ENCODE results near the gene KRT74. TPM values are rescaled to one million over a fixed set of nuclear protein-coding genes. Genes with fewer than 3 reads are reported as not detected.

Gene KRT74
- polyA plus RNA-seq, 3 donors = not detected

GRCh38 chr12:52523824-52524223 is 49.8 kb downstream of the KRT74 start:
- no peak for DNase-seq (ENCODE audit: low read depth in 3 of 3, low spot score in 2 of 3)

DNA sequence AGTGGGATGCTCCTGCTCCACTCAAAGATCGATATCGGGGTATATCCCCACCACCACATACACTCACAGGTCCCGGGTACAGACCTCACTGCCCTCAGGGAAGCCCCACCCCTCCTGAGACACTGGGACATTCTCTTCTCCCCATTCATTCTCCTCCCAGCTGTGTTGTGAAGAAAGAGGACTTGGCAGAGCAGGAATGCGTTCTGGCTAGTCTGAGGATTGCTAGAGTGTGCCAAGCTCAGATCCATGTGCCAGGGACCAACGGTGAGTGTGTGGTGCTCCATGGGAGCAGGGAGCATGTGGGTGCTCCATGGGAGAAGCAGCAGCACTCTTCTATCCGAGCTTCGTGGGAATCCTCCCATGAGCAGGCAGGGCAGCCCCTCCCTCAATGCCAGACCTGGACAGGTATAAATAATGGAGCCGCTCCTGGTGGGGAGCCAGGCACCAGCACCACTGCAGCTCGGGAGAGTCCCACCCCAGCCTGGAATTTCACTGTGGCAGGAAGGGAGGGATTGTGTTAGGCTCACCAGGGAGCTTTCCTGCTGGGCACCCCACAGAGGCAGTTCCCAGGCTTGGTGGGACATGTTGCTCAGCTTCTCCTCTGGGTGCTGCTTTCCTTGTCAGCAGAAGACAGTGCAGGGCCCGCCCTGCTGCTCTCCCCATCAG is 51.2 kb downstream of the KRT74 start:
- DNase-seq (ENCODE audit: low read depth in 3 of 3, low spot score in 2 of 3) = no peak

DNA sequence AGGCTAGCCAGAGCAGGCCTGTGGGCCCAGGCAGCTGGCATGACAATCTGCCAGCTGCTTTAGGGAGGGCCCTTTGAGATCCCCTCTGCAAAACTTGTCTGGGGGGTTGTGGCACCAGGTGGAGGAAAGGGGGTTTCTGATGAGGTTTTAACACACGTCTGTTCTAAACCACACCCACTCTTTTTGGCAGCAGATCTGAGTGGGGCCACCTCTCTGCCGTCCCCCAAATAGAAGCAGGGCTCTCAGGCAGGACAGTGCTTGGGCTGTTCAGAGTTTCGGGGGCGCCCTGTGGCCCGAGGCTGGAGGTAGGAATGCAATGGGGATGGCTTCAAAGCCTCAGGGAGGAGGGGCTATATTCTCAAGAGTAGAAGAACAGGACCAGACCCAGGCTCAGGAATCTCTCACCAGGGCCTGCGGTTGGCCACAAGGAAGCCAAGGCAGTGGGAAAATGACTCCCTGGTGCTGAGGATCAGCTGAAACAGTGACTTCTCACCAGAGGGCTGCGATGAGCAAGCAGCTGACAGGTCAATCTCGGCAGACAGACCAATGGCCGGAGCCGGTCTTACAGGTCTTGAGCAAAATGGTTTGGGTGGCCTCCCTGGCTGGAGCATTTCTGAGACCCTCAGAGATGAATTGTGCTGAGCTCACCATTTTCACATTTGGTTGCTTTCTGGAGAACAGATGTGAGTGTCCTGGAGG is 51.9 kb downstream of the KRT74 start:
- no peak for DNase-seq (ENCODE audit: low read depth in 3 of 3, low spot score in 2 of 3)

GRCh38 chr12:52521175-52521567 is 52.5 kb downstream of the KRT74 start:
- DNase-seq (ENCODE audit: low read depth in 3 of 3, low spot score in 2 of 3) = no peak

- DNase-seq (ENCODE audit: low read depth in 3 of 3, low spot score in 2 of 3) = no peak
Observed at GRCh38 chr12:52519826-52520662, 53.6 kb downstream of the KRT74 start, which contains the start of gene KRT5. TSS of gene KRT5 (minus strand) at chr12:52520394. CDS start at chr12:52520296, 98 bp downstream.

- DNase-seq (ENCODE audit: low read depth in 3 of 3, low spot score in 2 of 3) = no peak
Observed at GRCh38 chr12:52519387-52519703, 54.3 kb downstream of the KRT74 start.

GRCh38 chr12:52518574-52519386 is 54.9 kb downstream of the KRT74 start:
- no peak for DNase-seq (ENCODE audit: low read depth in 3 of 3, low spot score in 2 of 3)

DNA sequence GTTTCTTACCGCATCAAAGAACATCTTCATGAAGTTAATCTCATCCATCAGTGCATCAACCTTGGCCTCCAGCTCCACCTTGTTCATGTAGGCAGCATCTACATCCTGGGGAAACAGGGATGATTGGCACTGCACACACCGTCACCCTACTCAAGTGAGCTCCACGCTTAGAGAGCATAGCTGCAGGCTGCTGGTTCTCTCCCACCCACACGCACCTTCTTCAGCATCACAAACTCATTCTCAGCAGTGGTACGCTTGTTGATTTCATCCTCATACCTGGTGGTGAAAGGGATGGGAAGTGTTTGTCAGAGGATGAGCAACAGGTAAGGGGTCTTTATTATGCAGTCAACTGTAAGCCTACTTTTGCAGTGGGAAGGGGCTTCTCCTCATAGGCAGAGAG is 55.8 kb downstream of the KRT74 start:
- DNase-seq (ENCODE audit: low read depth in 3 of 3, low spot score in 2 of 3) = no peak

DNA sequence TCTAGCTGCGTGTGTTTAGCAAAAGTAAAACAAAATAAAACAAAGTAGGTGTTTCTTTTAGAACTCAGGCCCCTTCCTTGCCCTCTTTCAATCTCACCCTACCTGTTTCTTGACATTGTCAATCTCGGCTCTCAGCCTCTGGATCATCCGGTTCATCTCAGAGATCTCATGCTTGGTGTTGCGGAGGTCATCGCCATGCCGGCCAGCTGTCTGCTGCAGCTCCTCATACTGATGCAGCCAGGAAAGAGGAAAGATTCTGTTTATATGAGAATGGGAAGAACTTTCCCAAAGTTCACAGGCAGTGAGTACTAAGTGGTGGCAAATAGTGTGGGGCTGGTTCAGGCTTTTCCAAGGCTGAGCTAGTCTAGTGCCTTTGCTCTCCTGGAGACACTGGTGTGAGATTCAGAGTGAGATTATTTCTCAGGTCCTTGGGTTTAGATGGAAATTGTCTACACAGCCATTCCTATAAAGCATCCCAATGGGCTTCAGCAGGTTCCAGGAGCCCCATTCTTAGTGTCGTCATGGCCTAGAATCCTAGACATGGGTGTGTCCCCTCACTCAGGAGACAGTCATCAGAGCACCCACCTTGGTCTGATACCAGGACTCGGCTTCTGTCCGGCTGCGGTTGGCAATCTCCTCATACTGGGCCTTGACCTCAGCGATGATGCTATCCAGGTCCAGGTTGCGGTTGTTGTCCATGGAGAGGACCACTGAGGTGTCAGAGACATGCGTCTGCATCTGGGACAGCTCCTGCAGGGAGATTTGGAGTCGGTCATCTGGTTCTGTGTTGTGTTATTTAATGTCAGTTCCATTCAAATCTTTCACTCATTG is 56.4 kb downstream of the KRT74 start:
- no peak for DNase-seq (ENCODE audit: low read depth in 3 of 3, low spot score in 2 of 3)

DNA sequence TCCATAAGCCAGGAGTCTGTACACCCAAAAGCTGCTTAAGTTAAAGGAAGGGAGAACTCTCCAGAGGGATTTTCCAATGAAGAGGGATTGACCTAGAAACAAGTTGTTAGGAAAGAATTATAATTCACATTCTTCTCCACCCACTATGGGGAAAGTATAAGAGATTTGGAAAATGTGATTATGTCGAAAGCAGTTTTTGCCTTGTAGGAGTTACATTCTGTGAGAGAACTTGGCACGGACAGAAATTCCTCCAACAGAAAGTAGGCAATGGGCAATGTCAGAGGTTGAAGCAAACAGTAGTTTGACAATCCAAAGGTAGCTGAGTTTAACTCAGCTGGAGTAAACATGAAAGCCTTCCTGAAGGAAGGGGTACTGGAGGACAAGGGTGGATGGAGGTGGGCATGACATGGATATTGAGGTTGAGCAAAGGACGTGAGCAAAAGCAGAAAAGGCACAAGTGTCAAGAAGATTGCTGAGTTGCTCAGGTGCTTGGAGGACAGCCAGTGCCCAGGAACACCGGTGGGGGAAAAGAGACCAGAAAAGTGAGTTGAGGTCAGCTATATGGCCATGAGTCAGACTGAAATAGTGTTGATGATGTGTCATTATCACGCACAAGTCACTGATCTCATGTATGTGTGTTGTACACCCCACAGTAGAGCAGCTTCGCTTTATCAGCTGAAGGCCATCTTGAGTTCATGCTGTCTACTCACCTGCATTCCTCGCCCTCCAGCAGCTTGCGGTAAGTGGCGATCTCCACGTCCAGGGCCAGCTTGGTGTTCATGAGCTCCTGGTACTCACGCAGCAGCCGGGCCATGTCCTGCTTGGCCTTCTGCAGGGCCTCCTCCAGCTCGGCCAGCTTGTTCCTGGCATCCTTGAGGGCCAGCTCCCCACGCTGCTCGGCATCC is 57.5 kb downstream of the KRT74 start:
- DNase-seq (ENCODE audit: low read depth in 3 of 3, low spot score in 2 of 3) = no peak

Other genes starting within 250 kb of the KRT74 start
- gene KRT85, start 206.4 kb downstream of the KRT74 start, polyA plus RNA-seq (ENCODE audit: insufficient read length in 3 of 3) = not detected
- not detected for gene KRT84, start 188.2 kb downstream of the KRT74 start, polyA plus RNA-seq (ENCODE audit: insufficient read length in 3 of 3)
- gene KRT82, start 167.5 kb downstream of the KRT74 start, polyA plus RNA-seq (ENCODE audit: insufficient read length in 3 of 3) = not detected
- not detected for gene KRT75, start 139.5 kb downstream of the KRT74 start, polyA plus RNA-seq (ENCODE audit: insufficient read length in 3 of 3)
- not detected for gene KRT6B, start 121.7 kb downstream of the KRT74 start, polyA plus RNA-seq (ENCODE audit: insufficient read length in 3 of 3)
- not detected for gene KRT6C, start 100.0 kb downstream of the KRT74 start, polyA plus RNA-seq (ENCODE audit: insufficient read length in 3 of 3)
- not detected for gene KRT6A, start 80.6 kb downstream of the KRT74 start, polyA plus RNA-seq (ENCODE audit: insufficient read length in 3 of 3)
- gene KRT5, start 53.4 kb downstream of the KRT74 start, polyA plus RNA-seq (ENCODE audit: insufficient read length in 3 of 3) = under 1 TPM in 1 of 3 donors, not detected in 2; 0.40 TPM
- gene KRT71, start 20.7 kb downstream of the KRT74 start, polyA plus RNA-seq (ENCODE audit: insufficient read length in 3 of 3) = not detected
- not detected for gene KRT72, start 27.6 kb upstream of the KRT74 start, polyA plus RNA-seq (ENCODE audit: insufficient read length in 3 of 3)
- not detected for gene KRT73, start 44.7 kb upstream of the KRT74 start, polyA plus RNA-seq (ENCODE audit: insufficient read length in 3 of 3)
- not detected for gene KRT2, start 78.4 kb upstream of the KRT74 start, polyA plus RNA-seq (ENCODE audit: insufficient read length in 3 of 3)
- under 1 TPM; 0.19 to 0.45 (median 0.31) TPM for gene KRT1, start 106.6 kb upstream of the KRT74 start, polyA plus RNA-seq (ENCODE audit: insufficient read length in 3 of 3)
- not detected for gene KRT77, start 129.7 kb upstream of the KRT74 start, polyA plus RNA-seq (ENCODE audit: insufficient read length in 3 of 3)
- gene KRT76, start 203.5 kb upstream of the KRT74 start, polyA plus RNA-seq (ENCODE audit: insufficient read length in 3 of 3) = not detected
- not detected for gene KRT3, start 222.3 kb upstream of the KRT74 start, polyA plus RNA-seq (ENCODE audit: insufficient read length in 3 of 3)
- 1 to 10 TPM in 1 of 3 donors, under 1 TPM in 2; 0.35 to 1.1 (median 0.54) TPM for gene KRT4, start 240.3 kb upstream of the KRT74 start, polyA plus RNA-seq (ENCODE audit: insufficient read length in 3 of 3)

All from right renal cortex interstitium (tissue), 3 donors.